Measurements from ENCODE around the gene SULF2.

DNA sequence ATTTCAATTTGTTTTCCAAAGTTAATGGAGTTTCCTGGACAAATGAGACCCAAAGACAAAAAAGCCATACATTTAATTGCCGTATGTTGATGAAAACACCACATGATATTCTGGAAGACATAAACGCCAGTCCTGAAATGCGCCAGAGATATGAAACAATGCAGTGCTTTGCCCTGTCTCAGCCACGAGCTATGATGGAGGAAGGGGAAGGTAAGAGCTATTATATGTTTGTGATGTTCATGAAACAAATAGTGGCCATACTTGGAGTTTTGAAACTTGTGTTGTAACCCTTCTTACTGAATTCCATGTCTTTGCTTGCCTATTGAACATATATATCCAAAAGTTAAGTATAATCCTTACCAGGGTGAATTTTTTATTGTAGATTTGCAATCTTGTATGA, 157.7 kb downstream of the SULF2 start:
- TF ChIP-seq YY1 (IDR thresholded peaks at IDR 0.05; ENCODE audit: insufficient read depth, insufficient read length) (no peak), SUZ12 (IDR thresholded peaks at IDR 0.05; ENCODE audit: extremely low read depth, insufficient read depth, insufficient read length) (no peak)
